A549 (cell line): ENCODE results near the gene KAT2B.

Source experiments
- RNF2 ChIP-seq: fragments of 200-600 bp; sonication (generic); IDR thresholded peaks from 2 replicates; pipeline ENCODE4 v1.6.1; 2016; ENCODE audit warnings: low read depth, mild to moderate bottlenecking, antibody characterized with exemption, moderate library complexity, borderline replicate concordance
- TF ChIP-seq, protein P1 (sequence below): fragments of 250-450 bp; sonication (Bioruptor Pico); IDR thresholded peaks from 2 replicates; pipeline ENCODE4 v1.5.0; 2021; ENCODE audit warnings: mild to moderate bottlenecking, moderate library complexity, borderline replicate concordance
- TF ChIP-seq, protein P2 (sequence below): fragments of >200 bp; sonication (Bioruptor Twin); formaldehyde crosslinking; IDR thresholded peaks from 3 replicates; pipeline ENCODE4 v1.5.1; 2016

DNA sequence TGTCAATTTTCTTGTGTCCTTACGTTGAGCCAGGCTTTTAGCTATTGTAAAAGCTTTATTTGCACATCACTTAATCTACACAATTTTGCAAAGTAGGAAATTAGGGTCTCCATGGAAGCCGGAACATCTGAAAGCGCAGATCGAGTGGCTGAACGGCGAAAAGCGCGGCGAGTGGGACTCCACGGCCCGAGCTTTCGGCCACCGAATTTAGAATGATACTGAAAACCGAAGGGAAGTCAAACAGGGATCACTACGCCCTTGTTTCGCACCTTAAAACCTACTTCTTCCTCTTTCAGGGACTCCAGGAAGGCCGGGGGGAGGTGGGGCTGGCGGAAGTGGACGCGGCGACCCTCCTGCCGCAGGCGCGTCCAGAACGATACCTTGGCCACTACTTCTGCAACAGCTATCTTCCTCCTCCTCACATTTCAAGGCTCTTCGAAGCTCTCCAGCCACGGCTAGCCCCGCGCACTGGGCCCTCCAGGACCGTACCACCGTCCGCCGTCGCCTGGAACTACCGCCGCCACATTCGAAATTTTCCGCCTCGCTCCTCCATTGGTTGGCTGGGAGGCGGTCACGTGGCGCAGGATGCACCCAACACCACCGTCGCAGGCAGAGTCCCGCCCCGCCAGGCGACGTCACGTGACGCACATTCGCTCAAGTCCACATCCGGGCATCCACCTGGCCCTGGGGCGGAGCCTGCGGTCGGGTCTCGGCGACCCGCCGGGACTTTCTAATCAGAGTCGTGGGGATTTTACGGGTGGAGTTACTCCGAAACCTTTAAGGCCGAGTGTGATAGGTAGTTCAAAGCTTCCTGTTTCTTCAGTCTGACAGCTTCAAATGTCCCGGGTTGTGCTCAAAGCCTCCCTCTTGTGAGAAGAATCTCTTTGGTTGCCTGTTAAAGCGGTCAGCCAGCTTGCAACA is 145.7 kb downstream of the KAT2B start, which contains the start of gene SGO1:
- TF ChIP-seq, protein P1, sequence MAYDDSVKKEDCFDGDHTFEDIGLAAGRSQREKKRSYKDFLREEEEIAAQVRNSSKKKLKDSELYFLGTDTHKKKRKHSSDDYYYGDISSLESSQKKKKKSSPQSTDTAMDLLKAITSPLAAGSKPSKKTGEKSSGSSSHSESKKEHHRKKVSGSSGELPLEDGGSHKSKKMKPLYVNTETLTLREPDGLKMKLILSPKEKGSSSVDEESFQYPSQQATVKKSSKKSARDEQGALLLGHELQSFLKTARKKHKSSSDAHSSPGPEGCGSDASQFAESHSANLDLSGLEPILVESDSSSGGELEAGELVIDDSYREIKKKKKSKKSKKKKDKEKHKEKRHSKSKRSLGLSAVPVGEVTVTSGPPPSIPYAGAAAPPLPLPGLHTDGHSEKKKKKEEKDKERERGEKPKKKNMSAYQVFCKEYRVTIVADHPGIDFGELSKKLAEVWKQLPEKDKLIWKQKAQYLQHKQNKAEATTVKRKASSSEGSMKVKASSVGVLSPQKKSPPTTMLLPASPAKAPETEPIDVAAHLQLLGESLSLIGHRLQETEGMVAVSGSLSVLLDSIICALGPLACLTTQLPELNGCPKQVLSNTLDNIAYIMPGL (CRISPR knock-in tag), result no peak
- TF ChIP-seq, protein P2, sequence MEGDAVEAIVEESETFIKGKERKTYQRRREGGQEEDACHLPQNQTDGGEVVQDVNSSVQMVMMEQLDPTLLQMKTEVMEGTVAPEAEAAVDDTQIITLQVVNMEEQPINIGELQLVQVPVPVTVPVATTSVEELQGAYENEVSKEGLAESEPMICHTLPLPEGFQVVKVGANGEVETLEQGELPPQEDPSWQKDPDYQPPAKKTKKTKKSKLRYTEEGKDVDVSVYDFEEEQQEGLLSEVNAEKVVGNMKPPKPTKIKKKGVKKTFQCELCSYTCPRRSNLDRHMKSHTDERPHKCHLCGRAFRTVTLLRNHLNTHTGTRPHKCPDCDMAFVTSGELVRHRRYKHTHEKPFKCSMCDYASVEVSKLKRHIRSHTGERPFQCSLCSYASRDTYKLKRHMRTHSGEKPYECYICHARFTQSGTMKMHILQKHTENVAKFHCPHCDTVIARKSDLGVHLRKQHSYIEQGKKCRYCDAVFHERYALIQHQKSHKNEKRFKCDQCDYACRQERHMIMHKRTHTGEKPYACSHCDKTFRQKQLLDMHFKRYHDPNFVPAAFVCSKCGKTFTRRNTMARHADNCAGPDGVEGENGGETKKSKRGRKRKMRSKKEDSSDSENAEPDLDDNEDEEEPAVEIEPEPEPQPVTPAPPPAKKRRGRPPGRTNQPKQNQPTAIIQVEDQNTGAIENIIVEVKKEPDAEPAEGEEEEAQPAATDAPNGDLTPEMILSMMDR, result no peak
- no peak for TF ChIP-seq RNF2
